OCI-LY3 (cell line): Measurements from ENCODE around the gene WFDC2.

Experiments
- EZH2phosphoT487 ChIP-seq: fragments of 200-600 bp; shearing (Covaris generic); IDR thresholded peaks from 2 replicates; pipeline ENCODE4 v1.6.1; 2018; ENCODE audit warnings: antibody characterized with exemption, mixed run types, low read depth
- TF ChIP-seq, protein P1 (sequence below): fragments of 200-600, 300-600 bp; sonication (generic); IDR thresholded peaks from 2 replicates; pipeline ENCODE4 v1.5.1; 2014; ENCODE audit warnings: antibody characterized with exemption, low read length, low read depth

GRCh38 chr20:45487231-45487635 lies 17.7 kb downstream of the WFDC2 start:
- TF ChIP-seq, protein P1, sequence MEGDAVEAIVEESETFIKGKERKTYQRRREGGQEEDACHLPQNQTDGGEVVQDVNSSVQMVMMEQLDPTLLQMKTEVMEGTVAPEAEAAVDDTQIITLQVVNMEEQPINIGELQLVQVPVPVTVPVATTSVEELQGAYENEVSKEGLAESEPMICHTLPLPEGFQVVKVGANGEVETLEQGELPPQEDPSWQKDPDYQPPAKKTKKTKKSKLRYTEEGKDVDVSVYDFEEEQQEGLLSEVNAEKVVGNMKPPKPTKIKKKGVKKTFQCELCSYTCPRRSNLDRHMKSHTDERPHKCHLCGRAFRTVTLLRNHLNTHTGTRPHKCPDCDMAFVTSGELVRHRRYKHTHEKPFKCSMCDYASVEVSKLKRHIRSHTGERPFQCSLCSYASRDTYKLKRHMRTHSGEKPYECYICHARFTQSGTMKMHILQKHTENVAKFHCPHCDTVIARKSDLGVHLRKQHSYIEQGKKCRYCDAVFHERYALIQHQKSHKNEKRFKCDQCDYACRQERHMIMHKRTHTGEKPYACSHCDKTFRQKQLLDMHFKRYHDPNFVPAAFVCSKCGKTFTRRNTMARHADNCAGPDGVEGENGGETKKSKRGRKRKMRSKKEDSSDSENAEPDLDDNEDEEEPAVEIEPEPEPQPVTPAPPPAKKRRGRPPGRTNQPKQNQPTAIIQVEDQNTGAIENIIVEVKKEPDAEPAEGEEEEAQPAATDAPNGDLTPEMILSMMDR: peak; percentile 54
- no peak for TF ChIP-seq EZH2phosphoT487
